IMR-90 (cell line): ENCODE measurements around the gene TDP2. TPM values are rescaled to one million over a fixed set of nuclear protein-coding genes. Genes with fewer than 3 reads are reported as not detected.

Source experiments
- ATAC-seq: fragments of 200-7000 bp; cut with Tn5 transposase; 2 replicates; pipeline ENCODE4 v1.9.1; 2020; ENCODE audit warnings: low read depth, mild to moderate bottlenecking, moderate library complexity
- BruUV-seq: library from RNA; stranded (reverse); fragments of 400-500 nt; replicated peaks from 2 replicates; lab custom pipeline; 2021; lab: Mats Ljungman, UMichigan
- CTCF ChIA-PET: fragments of 300-600 bp; formaldehyde crosslinking; extraction: SDS; loops from one replicate; lab custom pipeline; 2021; ENCODE audit warnings: antibody characterized with exemption; lab: Yijun Ruan, JAX
- POLR2A ChIA-PET: fragments of 300-600 bp; sonication (Branson Sonifier 250); formaldehyde crosslinking; loops from one replicate; lab custom pipeline; 2022; ENCODE audit warnings: antibody characterized with exemption; ENCODE audit not compliant: unreplicated experiment; lab: Charles Lee
- DNase-seq: peaks from one replicate; pipeline ENCODE4 v3.0.0; 2013
- H2AFZ ChIP-seq: replicated peaks from 2 replicates; pipeline ENCODE3; 2013; ENCODE audit warnings: low read length, mild to moderate bottlenecking; ENCODE audit not compliant: poor library complexity
- H2AK5ac ChIP-seq: 2 replicates; pipeline ENCODE4 v1.6.1; 2013; ENCODE audit warnings: low read depth, low read length, inconsistent platforms
- H2AK9ac ChIP-seq: replicated peaks from 2 replicates; pipeline ENCODE3; 2013; ENCODE audit warnings: mild to moderate bottlenecking, low read depth, low read length, moderate library complexity; ENCODE audit not compliant: poor library complexity
- H2BK120ac ChIP-seq: 2 replicates; pipeline ENCODE4 v1.6.1; 2013; ENCODE audit warnings: low read depth, low read length, inconsistent platforms
- H2BK15ac ChIP-seq: 3 replicates; pipeline ENCODE4 v1.6.1; 2013; ENCODE audit warnings: low read depth, low read length, inconsistent platforms
- H2BK20ac ChIP-seq: 2 replicates; pipeline ENCODE4 v1.6.1; 2013; ENCODE audit warnings: low read depth, mild to moderate bottlenecking, inconsistent platforms, low read length, moderate library complexity
- H2BK5ac ChIP-seq: 2 replicates; pipeline ENCODE4 v1.6.1; 2013; ENCODE audit warnings: mild to moderate bottlenecking, low read depth, low read length, inconsistent platforms; ENCODE audit not compliant: poor library complexity, severe bottlenecking
- H3K14ac ChIP-seq: replicated peaks from 2 replicates; pipeline ENCODE4 v1.6.1; 2013; ENCODE audit warnings: low read depth, low read length, inconsistent platforms
- H3K18ac ChIP-seq: 2 replicates; pipeline ENCODE4 v1.6.1; 2013; ENCODE audit warnings: low read depth, low read length, control low read depth
- H3K23ac ChIP-seq: 2 replicates; pipeline ENCODE4 v1.6.1; 2013; ENCODE audit warnings: low read depth, low read length, inconsistent platforms
- H3K27ac ChIP-seq: 2 replicates; pipeline ENCODE4 v1.5.1; 2013; ENCODE audit warnings: mild to moderate bottlenecking, control low read depth, low read length; ENCODE audit not compliant: insufficient read depth
- H3K27me3 ChIP-seq: 2 replicates; pipeline ENCODE4 v1.6.1; 2013; ENCODE audit warnings: low read length; ENCODE audit not compliant: control insufficient read depth, insufficient read depth
- H3K36me3 ChIP-seq: 2 replicates; pipeline ENCODE4 v1.6.1; 2013; ENCODE audit warnings: low read length, mixed read lengths; ENCODE audit not compliant: control insufficient read depth, insufficient read depth
- H3K4ac ChIP-seq: 2 replicates; pipeline ENCODE4 v1.6.1; 2013; ENCODE audit warnings: low read depth, low read length, inconsistent platforms
- H3K4me1 ChIP-seq: 2 replicates; pipeline ENCODE4 v1.6.1; 2013; ENCODE audit warnings: low read length, mixed read lengths; ENCODE audit not compliant: control insufficient read depth, insufficient read depth
- H3K4me2 ChIP-seq: 2 replicates; pipeline ENCODE4 v1.6.1; 2013; ENCODE audit warnings: low read depth, mild to moderate bottlenecking, control low read depth, low read length, moderate library complexity
- H3K4me3 ChIP-seq: 2 replicates; pipeline ENCODE4 v1.5.1; 2013; ENCODE audit warnings: low read depth, mild to moderate bottlenecking, control low read depth, low read length, moderate library complexity; ENCODE audit not compliant: insufficient read depth
- H3K56ac ChIP-seq: 2 replicates; pipeline ENCODE4 v1.6.1; 2013; ENCODE audit warnings: low read length, inconsistent platforms; ENCODE audit not compliant: insufficient read depth; ENCODE audit errors: extremely low read depth
- H3K79me1 ChIP-seq, 2 experiments: 2 replicates each; pipeline ENCODE4 v1.6.1; 2013; ENCODE audit warnings: low read length in 2 of 2, inconsistent platforms in 1 of 2, low read depth in 1 of 2
- H3K9ac ChIP-seq: 2 replicates; pipeline ENCODE4 v1.6.1; 2013; ENCODE audit warnings: low read depth, low read length, control low read depth
- H3K9me1 ChIP-seq: 2 replicates; pipeline ENCODE4 v1.6.1; 2013; ENCODE audit warnings: low read length, inconsistent platforms; ENCODE audit not compliant: insufficient read depth
- H3K9me3 ChIP-seq: 2 replicates; pipeline ENCODE4 v1.6.1; 2013; ENCODE audit warnings: low read length; ENCODE audit not compliant: control insufficient read depth, insufficient read depth
- H4K20me1 ChIP-seq: 2 replicates; pipeline ENCODE4 v1.6.1; 2013; ENCODE audit warnings: low read length, inconsistent platforms; ENCODE audit not compliant: insufficient read depth
- H4K5ac ChIP-seq: 2 replicates; pipeline ENCODE4 v1.6.1; 2013; ENCODE audit warnings: mild to moderate bottlenecking, low read depth, low read length, control low read depth
- H4K8ac ChIP-seq, 2 experiments: 2 replicates each; pipeline ENCODE4 v1.6.1; 2013; ENCODE audit warnings: low read depth in 2 of 2, low read length in 2 of 2, control low read depth in 1 of 2, inconsistent platforms in 1 of 2
- H4K91ac ChIP-seq: 2 replicates; pipeline ENCODE4 v1.6.1; 2013; ENCODE audit warnings: low read depth, low read length, inconsistent platforms; ENCODE audit not compliant: insufficient read depth
- BHLHE40 ChIP-seq: fragments of 150-350 bp; IDR thresholded peaks from 2 replicates; pipeline ENCODE4 v1.6.1; 2016; ENCODE audit warnings: mild to moderate bottlenecking, low read depth, low read length
- FOS ChIP-seq: fragments of 150-350 bp; IDR thresholded peaks from 2 replicates; pipeline ENCODE4 v1.6.1; 2016; ENCODE audit warnings: low read depth, low read length
- USF2 ChIP-seq: fragments of 150-350 bp; IDR thresholded peaks from 2 replicates; pipeline ENCODE4 v1.6.1; 2017; ENCODE audit warnings: mild to moderate bottlenecking, antibody characterized with exemption, low read length, low read depth
- WGBS, 2 experiments: methylation state at CpG; one replicate each; pipeline versions ENCODE4 v1.1.5 to v1.1.7; 2013; ENCODE audit warnings: missing lambda C conversion rate in 2 of 2; ENCODE audit not compliant: insufficient read length in 1 of 2; ENCODE audit errors: extremely low coverage in 2 of 2; 5-methylcytosine and 5-hydroxymethylcytosine counted together
- dilution Hi-C: fragments of 300-500 bp; cut with HindIII; formaldehyde crosslinking; loops from one replicate; pipeline ENCODE4 v1.14.3; 2018; ENCODE audit warnings: low sequenced_read_pairs; ENCODE audit not compliant: unreplicated experiment
- in situ Hi-C: fragments of 300-500 bp; cut with MboI; formaldehyde crosslinking; loops from 3 replicates; pipeline ENCODE4 v1.14.3; 2019; ENCODE audit warnings: low sequenced_read_pairs, inconsistent platforms, mixed read lengths
- intact Hi-C: fragments of 100-400 bp; cut with micrococcal nuclease; formaldehyde crosslinking; loops from 2 replicates; pipeline ENCODE4 v1.10.0; 2022
- polyA plus RNA-seq, 3 experiments: library from polyadenylated mRNA; depleted of rRNA; stranded (reverse); fragments of >200 nt; gene quantifications; 2 replicates each; pipeline ENCODE4 v1.2.3, GENCODE V29; 2012; ENCODE audit warnings: low replicate concordance in 1 of 3
- total RNA-seq: library from RNA; depleted of rRNA; stranded (reverse); fragments of >200 nt; gene quantifications from 2 replicates; pipeline ENCODE4 v1.2.3, GENCODE V29; 2012

TDP2 gene
- total and polyA plus RNA-seq, 2 of the 4 experiments (the other 2 are of a cell fraction) = 13.6 to 22.8 TPM

GRCh38 chr6:24683297-24684296, 16.9 kb upstream of the TDP2 start:
- H2BK15ac ChIP-seq = no peak overlapping the region
- H3K36me3 ChIP-seq = no peaks in the 10 kb centered on the region
- H2BK20ac ChIP-seq = no peak overlapping the region
- H4K5ac ChIP-seq = no peak overlapping the region
- in situ Hi-C loops (no loop called here), intact Hi-C loops (no loop called here), dilution Hi-C loops (no loop called here)
- no peaks in the 10 kb centered on the region for H3K9me1 ChIP-seq
- no peak overlapping the region for H3K4me2 ChIP-seq
- H3K9me3 ChIP-seq = no peaks in the 10 kb centered on the region
- no peak overlapping the region for H2BK120ac ChIP-seq
- TF ChIP-seq BHLHE40 = no peak
- TF ChIP-seq FOS = no peak
- TF ChIP-seq USF2 = no peak
- H3K79me1 ChIP-seq = no peaks in the 10 kb centered on the region; a peak in 1 of 4 replicates
- H3K27me3 ChIP-seq = no peaks in the 10 kb centered on the region
- no peak overlapping the region for H3K23ac ChIP-seq
- H4K8ac ChIP-seq = no peak overlapping the region
- no peak overlapping the region for H2AK9ac ChIP-seq
- no CpG with 5 or more reads among the region's 12 CpGs for WGBS, 2 experiments
- H2BK5ac ChIP-seq = no peak overlapping the region
- H3K4me1 ChIP-seq = no peaks in the 10 kb centered on the region
- H3K4ac ChIP-seq = no peak overlapping the region
- H2AK5ac ChIP-seq = no peak overlapping the region
- no peak overlapping the region for H3K9ac ChIP-seq
- ChIA-PET CTCF (interaction anchor here (0.6 kb wide), 1 partner anchor 22 kb away, joined by 3 read pairs; no protein-coding TSS in a partner anchor), POLR2A (no interaction called here)
- no peak overlapping the region for H4K91ac ChIP-seq
- no peak overlapping the region for H3K18ac ChIP-seq
- BruUV-seq = no TSS peak
- DNase-seq = no peak
- H3K14ac ChIP-seq = no peak overlapping the region
- no peak overlapping the region for H3K4me3 ChIP-seq
- ATAC-seq = no peak
- no peaks in the 10 kb centered on the region for H4K20me1 ChIP-seq
- no peak overlapping the region for H3K27ac ChIP-seq
- no peak overlapping the region for H3K56ac ChIP-seq
- H2AFZ ChIP-seq = no peak overlapping the region
